ENCODE results near the gene ATP9B.

DNA sequence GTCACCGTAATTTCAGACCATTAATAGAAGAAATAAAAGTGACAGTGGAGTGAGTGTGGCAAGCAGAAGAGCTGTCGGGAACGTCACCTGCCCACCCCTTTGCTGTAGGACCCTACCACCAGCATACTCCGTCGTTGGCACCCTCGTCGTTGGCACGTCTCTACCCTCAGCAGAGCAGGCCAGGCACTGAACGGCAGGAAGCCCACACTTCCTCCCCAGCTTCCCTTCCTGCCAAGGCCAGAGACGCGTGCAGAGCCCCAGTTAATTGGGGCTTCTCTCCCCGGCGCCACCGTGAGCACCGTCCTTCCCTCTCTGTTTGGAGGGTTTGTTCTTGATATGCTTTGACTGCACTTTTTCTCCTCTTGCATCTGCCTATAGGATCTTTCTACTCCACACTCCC, 299.5 kb downstream of the ATP9B start:
- TF ChIP-seq, protein P1, sequence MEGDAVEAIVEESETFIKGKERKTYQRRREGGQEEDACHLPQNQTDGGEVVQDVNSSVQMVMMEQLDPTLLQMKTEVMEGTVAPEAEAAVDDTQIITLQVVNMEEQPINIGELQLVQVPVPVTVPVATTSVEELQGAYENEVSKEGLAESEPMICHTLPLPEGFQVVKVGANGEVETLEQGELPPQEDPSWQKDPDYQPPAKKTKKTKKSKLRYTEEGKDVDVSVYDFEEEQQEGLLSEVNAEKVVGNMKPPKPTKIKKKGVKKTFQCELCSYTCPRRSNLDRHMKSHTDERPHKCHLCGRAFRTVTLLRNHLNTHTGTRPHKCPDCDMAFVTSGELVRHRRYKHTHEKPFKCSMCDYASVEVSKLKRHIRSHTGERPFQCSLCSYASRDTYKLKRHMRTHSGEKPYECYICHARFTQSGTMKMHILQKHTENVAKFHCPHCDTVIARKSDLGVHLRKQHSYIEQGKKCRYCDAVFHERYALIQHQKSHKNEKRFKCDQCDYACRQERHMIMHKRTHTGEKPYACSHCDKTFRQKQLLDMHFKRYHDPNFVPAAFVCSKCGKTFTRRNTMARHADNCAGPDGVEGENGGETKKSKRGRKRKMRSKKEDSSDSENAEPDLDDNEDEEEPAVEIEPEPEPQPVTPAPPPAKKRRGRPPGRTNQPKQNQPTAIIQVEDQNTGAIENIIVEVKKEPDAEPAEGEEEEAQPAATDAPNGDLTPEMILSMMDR (IDR thresholded peaks at IDR 0.05 in 8 of 11, conservative IDR thresholded peaks at IDR 0.05 in 3 of 11) = no peak
- TF ChIP-seq POLR2A (IDR thresholded peaks at IDR 0.05) (no peak), POLR2AphosphoS5 (IDR thresholded peaks at IDR 0.05) (peak; percentile 32 to 67 (median 63))

Data from spleen (tissue), 7 donors.